A549 (cell line): Measurements from ENCODE around the gene SLC2A1. TPM values are rescaled to one million over a fixed set of nuclear protein-coding genes. Genes with fewer than 3 reads are reported as not detected.

ENCODE experiments used
- ATAC-seq, 2 experiments: fragments of 200-7000 bp in 1 of 2; fragments of >200 bp in 1 of 2; cut with Nextera tagmentation in 1 of 2; cut with Tn5 transposase in 1 of 2; 3 replicates each; pipeline versions ENCODE4 v1.8.0 to v1.9.1; 2018 to 2020; ENCODE audit warnings: mild to moderate bottlenecking in 1 of 2, moderate library complexity in 1 of 2
- CTCF ChIA-PET: fragments of 300-600 bp; sonication (Branson Sonifier 250); formaldehyde crosslinking; extraction: SDS; loops from one replicate; lab custom pipeline; 2021; ENCODE audit warnings: antibody characterized with exemption, inconsistent platforms; lab: Yijun Ruan, JAX
- POLR2A ChIA-PET: fragments of 350-600 bp; formaldehyde crosslinking; extraction: SDS; loops from one replicate; lab custom pipeline; 2021; ENCODE audit warnings: antibody characterized with exemption, inconsistent platforms; lab: Yijun Ruan, JAX
- DNase-seq, 2 experiments: peaks; one replicate each; pipeline versions ENCODE4 v3.0.0 to v3.0.0-alpha.2; 2011 to 2016; ENCODE audit warnings: low read depth in 1 of 2, low spot score in 1 of 2
- FAIRE-seq: peaks from 2 replicates; lab custom pipeline; 2011; peaks lifted over from hg19 to GRCh38; lab: Jason Lieb, UNC
- H3K27ac ChIP-seq, 2 experiments: fragments of >200 bp; sonication (Bioruptor Twin); formaldehyde crosslinking; 3 replicates each; pipeline ENCODE4 v1.5.1; 2016 to 2017
- H3K4me1 ChIP-seq: fragments of >200 bp; sonication (Bioruptor Twin); formaldehyde crosslinking; 3 replicates; pipeline ENCODE4 v1.6.1; 2016
- H3K4me2 ChIP-seq: fragments of >200 bp; sonication (Bioruptor Twin); formaldehyde crosslinking; 3 replicates; pipeline ENCODE4 v1.6.1; 2016
- H3K4me3 ChIP-seq: fragments of >200 bp; sonication (Bioruptor Twin); formaldehyde crosslinking; 3 replicates; pipeline ENCODE4 v1.5.1; 2016
- H3K9me3 ChIP-seq: fragments of >200 bp; sonication (Bioruptor Twin); formaldehyde crosslinking; 3 replicates; pipeline ENCODE4 v1.6.1; 2016
- CHD2 ChIP-seq: fragments of 150-350 bp; IDR thresholded peaks from 2 replicates; pipeline ENCODE4 v1.6.1; 2014; ENCODE audit warnings: low read length; ENCODE audit not compliant: partially characterized antibody
- ESRRA ChIP-seq: fragments of 150-350 bp; IDR thresholded peaks from 2 replicates; pipeline ENCODE4 v1.6.1; 2014; ENCODE audit warnings: mild to moderate bottlenecking, low read length, borderline replicate concordance
- FOSL2 ChIP-seq, 2 experiments: fragments of 450-650 bp in 1 of 2; fragments of >200 bp in 1 of 2; sonication (Bioruptor Twin) in 1 of 2; formaldehyde crosslinking; IDR thresholded peaks; 2 replicates each; pipeline versions ENCODE4 v1.5.0 to v1.6.1; 2016 to 2020; ENCODE audit warnings: mild to moderate bottlenecking in 1 of 2, moderate library complexity in 1 of 2
- JUNB ChIP-seq: fragments of >200 bp; sonication (Bioruptor Twin); formaldehyde crosslinking; IDR thresholded peaks from 2 replicates; pipeline ENCODE4 v1.6.1; 2016
- KDM5A ChIP-seq: fragments of 200-600 bp; sonication (generic); IDR thresholded peaks from 2 replicates; pipeline ENCODE4 v1.6.1; 2016; ENCODE audit warnings: antibody characterized with exemption, mild to moderate bottlenecking
- MAFK ChIP-seq: fragments of 450-650 bp; IDR thresholded peaks from 2 replicates; pipeline ENCODE4 v1.6.1; 2014; ENCODE audit not compliant: partially characterized antibody
- NFE2L2 ChIP-seq: fragments of 150-350 bp; conservative IDR thresholded peaks from 2 replicates; pipeline ENCODE4 v1.6.1; 2014; ENCODE audit warnings: low read length
- PHF8 ChIP-seq: fragments of 200-600 bp; sonication (generic); IDR thresholded peaks from 2 replicates; pipeline ENCODE4 v1.6.1; 2016; ENCODE audit warnings: low read depth, mild to moderate bottlenecking, antibody characterized with exemption, moderate library complexity, borderline replicate concordance
- POLR2A ChIP-seq: IDR thresholded peaks from 2 replicates; pipeline ENCODE4 v1.6.1; 2012; ENCODE audit warnings: mild to moderate bottlenecking, low read length
- RCOR1 ChIP-seq: fragments of 150-350 bp; IDR thresholded peaks from 2 replicates; pipeline ENCODE4 v1.6.1; 2014; ENCODE audit warnings: antibody characterized with exemption, low read length, low read depth
- RNF2 ChIP-seq: fragments of 200-600 bp; sonication (generic); IDR thresholded peaks from 2 replicates; pipeline ENCODE4 v1.6.1; 2016; ENCODE audit warnings: low read depth, mild to moderate bottlenecking, antibody characterized with exemption, moderate library complexity, borderline replicate concordance
- TP53 ChIP-seq: fragments of 250-450 bp; sonication (Bioruptor Pico); IDR thresholded peaks from 2 replicates; pipeline ENCODE4 v1.5.0; 2021; ENCODE audit warnings: mild to moderate bottlenecking, moderate library complexity
- ZFP36 ChIP-seq: fragments of 450-650 bp; IDR thresholded peaks from 2 replicates; pipeline ENCODE4 v1.6.1; 2014; ENCODE audit warnings: borderline replicate concordance; ENCODE audit not compliant: partially characterized antibody
- WGBS: methylation state at CpG from one replicate; pipeline ENCODE4 v1.1.6; 2017; ENCODE audit errors: missing lambda C conversion rate; 5-methylcytosine and 5-hydroxymethylcytosine counted together
- polyA plus RNA-seq, 4 experiments: library from polyadenylated mRNA; depleted of rRNA in 3 of 4; stranded (reverse); fragments of >200 nt; fragmentation: RNase III in 1 of 4; extraction: RNeasy Plus Mini Kit Qiagen cat#74134 plus additional on column Dnase treatment in 1 of 4; gene quantifications; 2 replicates in 3 of 4; 3 replicates in 1 of 4; pipeline ENCODE4 v1.2.3, GENCODE V29; 2011 to 2017
- TF ChIP-seq, protein P1 (sequence below): fragments of 250-450 bp; sonication (Bioruptor Pico); IDR thresholded peaks from 2 replicates; pipeline ENCODE4 v1.5.0; 2020; ENCODE audit warnings: low read depth, mild to moderate bottlenecking, moderate library complexity
- TF ChIP-seq, protein P2 (sequence below): IDR thresholded peaks from 2 replicates; pipeline ENCODE4 v1.6.1; 2012
- TF ChIP-seq, protein P3 (sequence below): IDR thresholded peaks from 2 replicates; pipeline ENCODE4 v1.6.1; 2012

Gene SLC2A1
- polyA plus RNA-seq, 2 of the 4 experiments (the other 2 are of a cell fraction) = 106 to 124 TPM

DNA sequence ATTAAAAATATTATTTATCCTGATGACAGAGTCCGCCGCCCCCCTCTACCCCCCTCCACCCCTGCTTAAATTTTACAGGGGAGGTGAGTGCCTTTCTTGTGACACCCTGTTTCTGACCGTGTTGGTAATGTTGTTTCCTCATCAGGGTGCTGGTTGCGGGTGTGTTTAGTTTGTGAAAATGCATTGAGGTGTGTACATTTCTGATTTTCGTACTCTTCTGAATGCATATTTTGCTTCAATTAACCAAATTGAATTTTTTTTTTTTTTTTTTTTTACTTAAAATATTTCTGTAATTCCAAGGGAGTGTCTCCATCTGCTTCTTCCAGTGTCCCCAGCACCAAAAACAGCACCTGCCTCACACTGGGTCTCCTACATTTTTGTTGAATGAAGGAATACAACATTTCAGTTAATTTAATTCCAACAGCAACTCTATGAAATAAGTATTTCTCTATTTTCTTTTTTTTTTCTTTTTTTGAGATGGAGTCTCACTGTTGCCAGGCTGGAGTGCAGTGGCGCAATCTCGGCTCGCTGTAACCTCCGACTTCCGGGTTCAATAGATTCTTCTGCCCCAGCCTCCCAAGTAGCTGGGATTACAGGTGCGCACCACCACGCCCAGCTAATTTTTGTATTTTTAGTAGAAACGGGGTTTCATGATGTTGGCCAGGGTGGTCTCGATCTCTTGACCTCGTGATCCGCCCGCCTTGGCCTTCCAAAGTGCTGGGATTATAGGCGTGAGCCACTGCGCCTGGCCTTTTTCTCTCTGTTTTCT lies 5.6 kb upstream of the SLC2A1 start (continued):
- TF ChIP-seq, protein P1, sequence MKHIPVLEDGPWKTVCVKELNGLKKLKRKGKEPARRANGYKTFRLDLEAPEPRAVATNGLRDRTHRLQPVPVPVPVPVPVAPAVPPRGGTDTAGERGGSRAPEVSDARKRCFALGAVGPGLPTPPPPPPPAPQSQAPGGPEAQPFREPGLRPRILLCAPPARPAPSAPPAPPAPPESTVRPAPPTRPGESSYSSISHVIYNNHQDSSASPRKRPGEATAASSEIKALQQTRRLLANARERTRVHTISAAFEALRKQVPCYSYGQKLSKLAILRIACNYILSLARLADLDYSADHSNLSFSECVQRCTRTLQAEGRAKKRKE (CRISPR knock-in tag) = no peak
- TF ChIP-seq, protein P2, sequence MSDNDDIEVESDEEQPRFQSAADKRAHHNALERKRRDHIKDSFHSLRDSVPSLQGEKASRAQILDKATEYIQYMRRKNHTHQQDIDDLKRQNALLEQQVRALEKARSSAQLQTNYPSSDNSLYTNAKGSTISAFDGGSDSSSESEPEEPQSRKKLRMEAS = no peak

DNA sequence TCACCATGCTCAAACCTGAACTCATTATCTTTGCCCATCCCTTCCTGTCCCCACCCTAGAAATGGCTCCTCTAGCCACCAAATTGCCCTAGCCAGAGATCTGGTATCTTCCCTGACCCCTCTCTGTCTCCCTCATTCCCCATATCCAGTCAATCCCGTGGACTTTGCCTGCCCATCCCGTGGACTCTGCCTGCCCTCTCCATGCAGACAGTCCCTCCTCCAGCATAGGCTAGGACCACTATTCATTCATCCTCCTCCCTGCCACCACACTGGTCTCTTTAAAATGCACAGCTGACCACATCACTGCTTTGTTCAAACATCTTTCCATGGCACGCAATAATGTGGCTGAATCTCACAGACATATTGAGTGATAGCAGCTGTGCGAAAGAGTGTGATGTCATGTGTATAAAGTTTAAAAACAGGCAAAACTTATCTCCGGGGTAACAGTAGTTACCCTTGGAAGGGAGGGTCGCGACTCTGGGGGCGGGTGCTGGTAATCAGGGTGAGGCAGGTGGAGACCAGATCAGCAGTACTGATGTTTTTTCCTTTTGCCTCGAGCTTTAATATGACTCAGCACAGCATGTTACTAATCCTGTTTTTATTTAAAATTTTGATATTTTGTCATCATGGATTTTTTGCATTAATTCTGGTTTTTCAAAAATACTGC lies 4.8 kb upstream of the SLC2A1 start:
- POLR2A ChIA-PET = interaction anchor here (0.8 to 1.5 kb wide), 2 partner anchors 20 to 39 kb away, joined by 3 read pairs; no protein-coding TSS in a partner anchor
- peak overlapping the region; percentile 93 for H3K4me2 ChIP-seq
- peak overlapping the region; percentile 87 to 88 for H3K27ac ChIP-seq
- ATAC-seq = peak; percentile 9 to 12; a peak in 5 of 6 replicates
- DNase-seq = peak; percentile 46 to 72
- no peak for FAIRE-seq
- peaks cover 85% of the 10 kb centered on the region for H3K4me1 ChIP-seq
- CTCF ChIA-PET = interaction anchor here (0.8 to 2.4 kb wide), 3 partner anchors 40 to 49 kb away, joined by 3 to 8 read pairs (median 3); no protein-coding TSS in a partner anchor
- WGBS = 5% methylated on average over 9 of the region's 9 CpGs
- H3K4me3 ChIP-seq = peak overlapping the region; percentile 6; the same call in 1 of the 3 replicates
- no peaks in the 10 kb centered on the region for H3K9me3 ChIP-seq
- TF ChIP-seq ZFP36 = no peak
- TF ChIP-seq JUNB = 0 out of 2 replicates have a peak, but pooled peaks have one; percentile 28
- 0 out of 2 replicates have a peak, but pooled peaks have one; percentile 24 for TF ChIP-seq FOSL2 (IDR thresholded peaks at IDR 0.05)
- no peak for TF ChIP-seq FOSL2 (CRISPR knock-in tag; IDR thresholded peaks at IDR 0.05)
- TF ChIP-seq, protein P2 = peak; percentile 32; the same call in 1 of the 2 replicates
- no peak for TF ChIP-seq KDM5A
- TF ChIP-seq NFE2L2 = no peak
- TF ChIP-seq TP53 (CRISPR knock-in tag) = no peak
- TF ChIP-seq, protein P3, sequence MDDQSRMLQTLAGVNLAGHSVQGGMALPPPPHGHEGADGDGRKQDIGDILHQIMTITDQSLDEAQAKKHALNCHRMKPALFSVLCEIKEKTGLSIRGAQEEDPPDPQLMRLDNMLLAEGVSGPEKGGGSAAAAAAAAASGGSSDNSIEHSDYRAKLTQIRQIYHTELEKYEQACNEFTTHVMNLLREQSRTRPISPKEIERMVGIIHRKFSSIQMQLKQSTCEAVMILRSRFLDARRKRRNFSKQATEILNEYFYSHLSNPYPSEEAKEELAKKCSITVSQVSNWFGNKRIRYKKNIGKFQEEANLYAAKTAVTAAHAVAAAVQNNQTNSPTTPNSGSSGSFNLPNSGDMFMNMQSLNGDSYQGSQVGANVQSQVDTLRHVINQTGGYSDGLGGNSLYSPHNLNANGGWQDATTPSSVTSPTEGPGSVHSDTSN = no peak
- TF ChIP-seq RNF2 = no peak

DNA sequence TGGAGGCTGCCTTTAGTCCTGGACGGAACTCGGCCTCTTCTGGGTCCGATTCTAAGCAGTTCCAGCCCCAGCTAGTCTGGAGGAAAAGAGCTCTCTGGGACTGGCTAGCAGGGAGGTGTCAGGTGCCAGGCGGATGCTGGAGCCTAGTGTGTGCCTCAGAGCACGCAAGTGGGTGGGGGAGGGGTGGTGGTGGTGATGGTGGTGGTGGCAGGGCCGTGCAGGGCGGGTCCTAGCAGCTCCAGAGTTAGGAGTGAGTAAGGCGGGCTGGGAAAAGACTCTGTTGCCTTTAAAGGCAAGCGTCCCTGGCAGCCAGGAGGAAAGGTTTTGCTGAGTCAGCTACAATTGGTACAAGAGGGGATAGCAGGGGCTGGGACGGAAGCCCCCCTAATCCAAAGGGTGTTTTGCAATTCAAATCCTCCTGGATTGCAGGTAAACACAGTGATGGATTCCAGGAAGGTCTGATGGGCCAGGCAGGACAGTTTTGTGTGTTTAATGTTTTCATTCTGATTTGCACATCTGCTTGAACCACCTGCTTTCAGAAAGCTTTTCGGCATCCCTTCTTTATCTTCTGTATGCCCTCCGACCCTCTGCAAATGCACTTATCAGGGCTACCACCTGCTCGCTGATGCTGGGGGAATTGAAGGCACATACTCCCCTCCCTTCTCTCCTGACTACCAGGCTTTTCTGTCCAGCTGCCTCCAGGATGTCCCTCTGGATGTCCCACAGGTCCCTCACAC lies 4.1 kb upstream of the SLC2A1 start:
- peak; percentile 36 to 80 for DNase-seq
- peaks cover 78% of the 10 kb centered on the region for H3K4me1 ChIP-seq
- no peaks in the 10 kb centered on the region for H3K9me3 ChIP-seq
- CTCF ChIA-PET = interaction anchor here (0.8 to 2.4 kb wide), 5 partner anchors 26 to 110 kb away, joined by 3 to 8 read pairs (median 3); no protein-coding TSS in a partner anchor
- POLR2A ChIA-PET = interaction anchor here (1.3 to 1.5 kb wide), 2 partner anchors 26 to 38 kb away, joined by 3 to 6 read pairs; no protein-coding TSS in a partner anchor
- peak overlapping the region; percentile 6; the same call in 1 of the 3 replicates for H3K4me3 ChIP-seq
- TF ChIP-seq ESRRA (no peak), CHD2 (no peak), RNF2 (no peak), PHF8 (no peak), POLR2A (no peak), MAFK (peak; percentile 99), RCOR1 (no peak)
- 13% methylated on average over 9 of the region's 13 CpGs for WGBS
- peak; percentile 13 to 14; a peak in 5 of 6 replicates for ATAC-seq
- FAIRE-seq = no peak
- peak overlapping the region; percentile 87 to 88 for H3K27ac ChIP-seq
- peak overlapping the region; percentile 93 for H3K4me2 ChIP-seq
